ENCODE results near the gene DEFB114.
"Not testable (repeated sequence)": the region's sequence is repeated elsewhere in the genome, so short reads cannot be mapped to it uniquely, and the experiment has no call there.

Gene DEFB114, protein sequence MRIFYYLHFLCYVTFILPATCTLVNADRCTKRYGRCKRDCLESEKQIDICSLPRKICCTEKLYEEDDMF

DNA sequence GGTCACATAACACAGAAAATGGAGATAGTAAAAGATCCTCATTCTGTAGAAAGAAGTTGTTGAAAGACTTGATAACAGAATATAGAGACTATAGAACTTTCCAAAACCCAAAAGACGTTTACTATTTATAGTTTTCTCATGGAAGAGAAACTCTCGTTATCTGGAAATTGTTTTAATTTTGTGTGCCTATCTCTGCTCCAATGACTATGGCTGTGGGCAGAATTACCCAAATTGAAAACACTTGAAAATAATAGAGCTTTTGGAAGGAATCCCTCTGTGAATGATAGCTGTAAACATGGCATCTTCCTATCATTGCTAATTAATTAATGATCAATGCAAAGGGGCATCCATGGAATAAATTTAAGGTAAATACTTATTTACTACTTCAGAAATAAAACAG lies at the start of gene DEFB114:
DEFB114 (minus strand) TSS at position 101 of the 400 bp plus-strand sequence; CDS start at position 42, 59 bp downstream.
- no peak for DNase-seq

DNA sequence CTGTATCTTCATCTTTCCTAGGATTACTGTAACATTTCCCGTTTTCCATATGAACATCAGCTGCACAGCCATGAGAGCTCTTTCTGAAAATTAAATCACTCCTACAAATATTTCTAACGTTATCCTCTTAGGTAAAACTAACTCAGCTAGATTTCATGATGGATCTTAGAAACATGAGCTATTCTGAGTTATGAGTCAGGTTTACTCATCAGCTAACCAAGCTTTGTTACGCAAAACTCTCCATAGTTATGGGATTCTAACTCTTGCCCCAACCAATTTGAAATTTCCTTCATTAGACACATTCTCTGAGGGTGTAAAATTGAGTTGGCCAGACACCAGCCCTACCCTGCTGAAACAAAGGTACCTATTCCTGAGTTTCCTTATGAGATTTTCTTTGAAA lies 43.9 kb upstream of the DEFB114 start:
- DNase-seq, result no peak

DNA sequence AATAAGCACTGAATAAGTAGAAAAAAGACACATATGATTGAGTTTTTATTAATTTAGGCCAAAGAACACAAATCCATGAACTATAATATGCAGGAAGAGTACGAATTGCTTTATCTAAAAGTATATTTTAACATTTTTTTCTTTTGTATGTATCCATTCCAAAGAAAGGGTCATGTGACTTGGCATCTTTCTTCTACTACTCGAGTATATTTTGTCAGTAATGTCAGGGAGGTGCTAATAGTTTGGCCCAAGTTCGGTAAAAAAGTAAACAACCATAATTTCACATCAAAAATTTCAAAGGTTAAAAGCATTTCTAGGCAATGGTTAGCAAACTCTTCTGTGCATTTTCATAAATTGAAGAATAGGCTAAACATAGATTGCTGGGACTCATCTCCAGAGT lies 39.2 kb upstream of the DEFB114 start:
- no peak for DNase-seq

GRCh38 chr6:49995278-49995677 lies 31.3 kb upstream of the DEFB114 start:
- no peak for DNase-seq

GRCh38 chr6:49988900-49989299 lies 24.9 kb upstream of the DEFB114 start:
- no peak for DNase-seq

DNA sequence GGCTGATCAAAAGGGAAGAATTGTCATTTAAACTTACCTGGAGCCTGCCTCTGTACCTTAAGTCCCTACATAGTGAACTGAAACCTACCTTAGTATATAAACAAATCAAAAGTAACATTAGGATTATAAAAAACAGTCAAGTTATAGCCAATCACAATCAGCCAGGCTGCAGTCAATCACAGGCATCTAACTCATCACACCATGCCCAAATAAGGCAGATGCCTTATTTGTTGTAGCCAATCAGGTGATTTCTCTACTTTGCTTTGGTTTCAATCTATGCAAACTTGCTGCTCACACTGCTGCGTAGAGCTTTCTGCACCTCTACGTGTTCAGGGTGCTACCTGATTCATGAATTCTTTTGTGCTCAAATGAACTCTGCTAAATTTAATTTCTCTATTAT lies 23.8 kb upstream of the DEFB114 start:
- DNase-seq, result no peak

GRCh38 chr6:49986551-49986950 lies 22.6 kb upstream of the DEFB114 start:
- no peak for DNase-seq

DNA sequence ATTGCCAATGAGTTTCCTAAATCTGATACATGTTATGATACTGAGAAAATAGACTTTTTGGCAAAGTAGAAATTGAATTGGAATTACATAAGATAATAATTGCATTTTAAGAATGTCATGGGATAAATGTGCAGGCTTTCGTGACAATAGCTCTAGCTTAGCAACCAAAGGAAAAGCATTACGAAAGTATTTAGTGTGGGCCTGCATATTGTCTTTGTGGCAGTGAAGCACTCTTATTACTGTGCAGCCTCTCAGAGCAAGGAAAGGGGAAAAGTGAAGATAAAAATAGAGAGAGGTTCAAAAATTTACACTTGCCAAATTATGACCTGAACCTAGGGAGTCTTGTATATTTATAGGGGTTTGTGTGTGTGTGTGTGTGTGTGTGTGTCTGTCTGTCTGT lies 18.1 kb upstream of the DEFB114 start:
- DNase-seq, result no peak

DNA sequence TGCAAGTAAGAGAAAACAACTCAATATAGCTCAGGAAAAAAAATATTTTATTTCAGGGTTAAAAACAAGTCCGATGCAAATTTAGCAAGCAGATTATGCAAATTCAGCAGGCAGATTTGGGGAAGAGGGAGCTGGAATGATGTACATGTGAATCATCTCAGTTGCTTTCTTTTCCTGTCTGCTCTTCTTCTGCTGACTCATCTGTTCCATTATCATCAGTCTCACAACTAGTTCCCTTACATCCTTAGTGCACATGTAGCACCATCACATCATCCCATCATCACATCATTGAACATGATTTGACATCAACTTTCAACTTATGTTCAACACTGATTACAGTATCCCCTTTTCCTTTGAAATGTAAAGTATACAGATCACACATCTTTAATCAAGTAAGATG lies 16.9 kb upstream of the DEFB114 start:
- DNase-seq, result no peak

GRCh38 chr6:49979584-49979983 lies 15.6 kb upstream of the DEFB114 start:
- no peak for DNase-seq

GRCh38 chr6:49978332-49979226 lies 14.6 kb upstream of the DEFB114 start:
- DNase-seq, result no peak

GRCh38 chr6:49969605-49970004 lies 5.6 kb upstream of the DEFB114 start, which contains the start of gene DEFB113:
Gene DEFB113 (minus strand): TSS chr6:49969625. CDS start chr6:49969625, 0 bp downstream.
- no peak for DNase-seq

DNA sequence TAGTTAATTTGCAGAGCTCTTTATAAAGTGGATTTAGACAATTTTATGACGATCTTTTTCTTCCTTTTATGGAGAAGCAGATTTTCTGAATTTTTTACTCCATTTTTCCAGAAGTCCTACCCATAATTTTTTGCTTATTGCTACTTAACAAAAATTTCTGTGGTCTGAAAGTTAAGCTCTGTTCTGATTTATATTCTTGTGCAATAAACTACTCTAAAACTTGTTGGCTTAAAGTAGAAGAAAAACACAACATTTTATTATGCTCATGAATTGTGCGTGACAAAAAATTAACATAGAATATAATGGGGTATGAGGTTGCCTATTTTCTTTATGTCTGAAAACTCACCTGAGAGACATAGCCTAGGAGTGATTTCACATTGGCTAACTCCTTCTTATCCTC lies 2.9 kb upstream of the DEFB114 start:
- no peak for DNase-seq

DNA sequence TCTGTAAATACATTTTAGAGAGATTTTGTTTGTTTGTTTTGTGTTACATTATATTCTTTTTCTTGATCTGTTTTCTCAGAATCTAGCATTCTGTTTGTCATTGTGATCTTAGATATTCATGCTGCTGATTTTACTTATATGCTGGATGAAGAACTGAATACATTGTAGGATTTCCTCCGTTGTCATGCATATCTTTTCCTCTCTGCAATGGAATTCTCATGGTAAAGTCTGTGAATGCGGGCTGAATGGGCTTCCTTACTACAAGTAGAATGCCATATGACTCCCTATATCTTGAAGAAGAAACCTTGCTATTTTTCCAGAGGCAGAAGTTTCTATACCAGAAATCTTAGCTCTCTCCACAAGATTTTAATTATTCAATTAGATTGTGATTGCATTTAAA lies 2.4 kb upstream of the DEFB114 start:
- no peak for DNase-seq

DNA sequence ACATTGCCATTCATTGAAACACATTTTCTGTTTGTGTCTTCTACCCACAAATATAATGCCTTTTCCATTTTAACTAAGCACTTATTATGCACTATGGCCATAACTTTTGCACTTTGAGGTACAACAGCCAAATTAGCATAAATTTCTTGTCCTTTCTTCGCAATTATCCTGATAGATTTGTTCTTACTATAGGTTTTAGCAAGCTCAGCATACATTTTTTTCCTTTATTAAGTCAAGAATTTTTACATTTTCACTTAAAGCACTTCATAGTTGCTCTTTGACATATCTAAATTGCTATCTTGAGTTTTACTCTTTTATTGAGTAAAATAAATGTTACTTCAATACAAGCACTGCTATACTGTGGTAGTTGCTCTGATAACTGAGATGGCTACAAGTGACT lies 5.8 kb downstream of the DEFB114 start:
- DNase-seq, result no peak

- no peak for DNase-seq
Measured at GRCh38 chr6:49955847-49956246, 8.1 kb downstream of the DEFB114 start.

DNA sequence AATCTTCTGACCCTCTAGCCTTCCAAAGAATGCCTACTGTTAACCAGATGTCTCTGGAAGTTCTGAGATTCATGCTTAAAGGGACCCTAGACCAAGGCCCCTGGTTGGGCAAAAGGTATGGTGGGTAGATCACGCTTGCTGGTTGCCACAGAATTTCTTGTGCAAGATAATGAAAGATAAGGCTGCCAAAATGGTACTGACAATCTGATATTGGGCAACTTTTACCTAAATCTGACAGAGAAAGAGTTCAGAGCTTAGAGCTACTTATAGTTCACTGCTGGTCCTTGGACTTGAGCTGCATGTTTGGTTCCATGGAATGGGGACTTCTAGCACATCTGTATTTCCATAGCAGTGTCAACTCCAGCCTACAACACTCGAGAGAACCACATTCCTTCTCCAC lies 12.0 kb downstream of the DEFB114 start:
- no peak for DNase-seq

GRCh38 chr6:49950415-49950751 lies 13.6 kb downstream of the DEFB114 start:
- no peak for DNase-seq

DNA sequence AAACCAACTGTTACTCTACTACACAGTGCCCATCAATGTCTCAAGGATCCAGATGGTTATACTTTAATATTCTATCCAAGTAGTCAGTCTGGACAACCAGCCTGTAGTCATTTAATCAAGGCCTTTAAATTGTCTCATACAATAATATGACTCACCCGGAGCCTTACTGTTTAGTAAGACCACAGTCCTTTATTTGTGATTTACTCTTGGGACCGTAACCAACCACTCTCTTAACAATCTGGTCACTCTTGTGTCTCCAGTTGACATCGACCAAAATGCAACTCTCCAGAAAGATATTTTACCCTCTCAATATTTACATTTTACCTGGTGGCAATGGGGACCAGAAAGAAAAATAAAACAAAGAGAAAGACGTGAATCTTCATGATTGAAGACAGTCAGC lies 14.9 kb downstream of the DEFB114 start:
- DNase-seq, result no peak

DNA sequence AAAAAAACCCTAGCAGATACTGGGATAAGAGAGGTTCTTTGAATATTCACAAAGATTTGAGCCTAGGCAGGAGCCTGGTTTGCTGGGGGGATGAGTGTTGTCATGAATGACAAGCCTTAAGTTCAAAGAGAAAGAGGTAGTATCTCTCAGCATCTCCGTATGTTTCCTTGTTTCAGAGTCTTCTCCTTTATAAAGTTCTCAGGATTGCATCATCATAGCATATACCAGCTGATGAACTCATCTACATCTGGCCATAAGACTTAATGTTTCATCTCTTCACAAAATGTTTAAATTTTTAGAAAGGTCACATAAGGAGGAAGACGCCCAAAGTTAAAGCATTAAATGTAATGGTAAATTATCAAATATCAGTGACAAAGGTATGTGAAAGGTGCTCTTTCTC lies 17.1 kb downstream of the DEFB114 start:
- DNase-seq, result no peak

- not testable (repeated sequence) for DNase-seq
Measured at GRCh38 chr6:49944068-49944467, 19.9 kb downstream of the DEFB114 start.

GRCh38 chr6:49939993-49940498 lies 23.9 kb downstream of the DEFB114 start:
- DNase-seq, result no peak

DNA sequence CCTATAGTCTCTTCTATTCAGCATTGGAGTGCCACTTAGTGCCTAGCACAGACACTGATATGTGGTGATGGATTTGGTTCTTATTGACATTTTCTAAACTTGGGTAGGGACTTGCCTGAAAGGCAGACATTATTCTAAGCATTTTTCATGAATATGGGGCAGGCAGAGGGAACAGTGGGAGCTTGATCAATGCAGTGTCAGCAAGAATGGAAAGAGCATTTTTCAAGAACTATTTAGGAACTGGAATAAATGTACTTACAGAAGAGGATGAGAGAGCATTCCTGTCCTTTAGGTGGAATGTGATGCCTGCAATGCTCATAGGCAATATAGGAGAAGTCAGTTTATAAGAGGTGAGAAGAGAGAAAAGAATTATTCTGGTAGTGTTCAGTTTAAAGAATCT lies 26.2 kb downstream of the DEFB114 start:
- no peak for DNase-seq

GRCh38 chr6:49937017-49937416 lies 26.9 kb downstream of the DEFB114 start:
- no peak for DNase-seq

DNA sequence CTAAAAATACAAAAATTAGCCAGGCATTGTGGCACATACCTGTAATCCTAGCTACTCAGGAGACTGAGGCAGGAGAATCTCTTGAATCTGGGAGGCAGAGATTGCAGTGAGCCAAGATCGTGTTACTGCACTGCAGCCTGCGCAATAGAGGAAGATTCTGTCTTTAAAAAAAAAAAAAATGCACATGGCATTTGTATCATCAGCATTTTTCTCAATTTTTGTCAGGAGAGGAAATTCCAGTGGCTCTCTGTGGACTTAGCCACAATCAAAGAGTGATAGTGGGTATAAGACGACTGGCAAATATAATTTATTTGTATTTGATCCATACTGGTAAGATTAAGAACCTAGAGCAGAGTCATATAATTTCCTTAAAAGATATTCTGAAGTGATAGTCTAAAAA lies 28.6 kb downstream of the DEFB114 start:
- DNase-seq, result no peak

Data from CD4-positive, alpha-beta T cell treated with Interleukin-6 for 4 hours (primary cell).